Adrenal gland (tissue), 12 donors: ENCODE data around the gene DHRS2. TPM values are rescaled to one million over a fixed set of nuclear protein-coding genes. Genes with fewer than 3 reads are reported as not detected.
A peak's percentile ranks its signal among the peaks of the same experiment; 100 is the strongest.

Source experiments
- DNase-seq, 7 donors: peaks; one replicate each; pipeline ENCODE4 v3.0.0-alpha.2; 2019 to 2020
- H3K27ac ChIP-seq, 5 donors: fragments of 200-600 bp; sonication (generic) in 4 of 5; 1 replicate in 3 of 5; 2 replicates in 2 of 5; pipeline versions ENCODE4 v1.5.1 to v1.8.0; 2016 to 2020; ENCODE audit warnings: mild to moderate bottlenecking in 1 of 5
- H3K27me3 ChIP-seq: fragments of 200-600 bp; 2 replicates; pipeline ENCODE4 v1.8.0; 2021
- H3K36me3 ChIP-seq, 2 donors: fragments of 200-600 bp; replicated peaks in 1 of 2; 1 replicate in 1 of 2; 2 replicates in 1 of 2; pipeline versions ENCODE4 v1.5.1 to v1.8.0; 2018 to 2022
- H3K4me1 ChIP-seq, 2 donors: fragments of 200-600 bp; replicated peaks in 1 of 2; 1 replicate in 1 of 2; 2 replicates in 1 of 2; pipeline versions ENCODE4 v1.5.1 to v1.8.0; 2018 to 2021
- H3K4me3 ChIP-seq, 4 donors: fragments of 200-600 bp; sonication (generic) in 3 of 4; one replicate each; pipeline ENCODE4 v1.5.1; 2016 to 2018
- H3K9me3 ChIP-seq, 3 donors: fragments of 200-600 bp; sonication (generic) in 1 of 3; replicated peaks in 1 of 3; 1 replicate in 2 of 3; 2 replicates in 1 of 3; pipeline versions ENCODE4 v1.5.1 to v1.8.0; 2016 to 2021
- POLR2A ChIP-seq, 2 donors: fragments of 450-650 bp; IDR thresholded peaks; one replicate each; pipeline ENCODE4 v1.6.1; 2017; ENCODE audit warnings: antibody characterized with exemption in 2 of 2, mild to moderate bottlenecking in 2 of 2, moderate library complexity in 1 of 2
- WGBS, 4 donors: extraction: QIAGEN DNeasy Blood & Tissue Kit in 2 of 4; methylation state at CpG; one replicate each; pipeline versions ENCODE4 v1.1.5 to v1.1.7; 2013 to 2017; 5-methylcytosine and 5-hydroxymethylcytosine counted together
- intact Hi-C, 2 donors: fragments of 100-400 bp; cut with DNase I; formaldehyde crosslinking; loops; one replicate each; pipeline versions ENCODE4 v1.14.1 to v1.15.0; 2022 to 2023
- polyA plus RNA-seq, 3 donors: library from polyadenylated mRNA; stranded (reverse); fragments of 200-250 nt in 2 of 3; fragments of 350-450 nt in 1 of 3; fragmentation: Illumina TruSeq in 1 of 3; extraction: RNeasy Lipid Tissue Mini Kit (QIAGEN cat#74804) in 1 of 3; gene quantifications; one replicate each; pipeline ENCODE4 v1.2.3, GENCODE V29; 2013 to 2014
- total RNA-seq, 9 donors: library from RNA; depleted of rRNA in 4 of 9; stranded (reverse); fragments of >200 nt in 4 of 9; fragments of 120-200 nt in 1 of 9; fragmentation: NEBNext Ultra II Directional in 1 of 9; extraction: Animal tissue kit (Norgen Biotek cat#: 25700) in 1 of 9; gene quantifications; one replicate each; pipeline versions ENCODE4 v1.1.0 to v1.2.4, GENCODE V29; 2013 to 2023
- TF ChIP-seq, protein P1 (sequence below), 6 experiments: fragments of 450-650 bp in 4 of 6; fragments of 200-600 bp in 2 of 6; sonication (generic) in 1 of 6; IDR thresholded peaks; 1 replicate in 5 of 6; 2 replicates in 1 of 6; pipeline versions ENCODE4 v1.5.1 to v1.8.0; 2016 to 2021; ENCODE audit warnings: antibody characterized with exemption in 6 of 6, mild to moderate bottlenecking in 2 of 6, moderate library complexity in 1 of 6
- donor health status: healthy with polysubstance abuse.
- donor health status: Bipolar disorder and iron deficiency.
- donor health status: DM: yes; HTN: yes; CAD: no.
- donor health status: DM: no; HTN: no; CAD: no.
- donor health status: DM: no; HTN: no; CAD: no.
- donor health status: DM: yes; HTN: yes; CAD: no.

The DHRS2 gene
- total and polyA plus RNA-seq, 12 donors, result 0.86 to 4.9 (median 2.5) TPM; not detected in 4

DNA sequence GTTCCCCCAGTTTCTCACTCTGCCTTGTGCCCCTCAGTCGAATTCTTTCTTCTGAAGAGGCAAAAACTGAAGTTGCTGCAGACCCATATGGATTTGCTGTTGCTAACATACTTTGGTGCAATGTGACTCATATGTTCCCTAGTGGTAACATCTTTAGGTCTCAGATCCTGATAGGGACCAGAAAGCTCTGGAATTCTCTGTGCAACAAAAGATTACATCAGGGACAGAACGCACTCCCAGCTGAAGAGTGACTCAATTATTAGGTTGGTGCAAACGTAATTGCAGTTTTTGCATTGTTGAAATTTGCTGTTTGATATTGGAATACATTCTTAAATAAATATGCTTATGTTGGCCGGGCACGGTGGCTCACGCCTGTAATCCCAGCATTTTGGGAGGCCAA lies 8.2 kb upstream of the DHRS2 start:
- WGBS, 4 donors, result 79 to 86% (median 84%) methylated on average over 6 of the region's 6 CpGs
- no peaks in the 10 kb centered on the region for H3K27me3 ChIP-seq
- intact Hi-C loops, result no loop called here
- no peak for TF ChIP-seq POLR2A (IDR thresholded peaks at IDR 0.05)
- TF ChIP-seq, protein P1, sequence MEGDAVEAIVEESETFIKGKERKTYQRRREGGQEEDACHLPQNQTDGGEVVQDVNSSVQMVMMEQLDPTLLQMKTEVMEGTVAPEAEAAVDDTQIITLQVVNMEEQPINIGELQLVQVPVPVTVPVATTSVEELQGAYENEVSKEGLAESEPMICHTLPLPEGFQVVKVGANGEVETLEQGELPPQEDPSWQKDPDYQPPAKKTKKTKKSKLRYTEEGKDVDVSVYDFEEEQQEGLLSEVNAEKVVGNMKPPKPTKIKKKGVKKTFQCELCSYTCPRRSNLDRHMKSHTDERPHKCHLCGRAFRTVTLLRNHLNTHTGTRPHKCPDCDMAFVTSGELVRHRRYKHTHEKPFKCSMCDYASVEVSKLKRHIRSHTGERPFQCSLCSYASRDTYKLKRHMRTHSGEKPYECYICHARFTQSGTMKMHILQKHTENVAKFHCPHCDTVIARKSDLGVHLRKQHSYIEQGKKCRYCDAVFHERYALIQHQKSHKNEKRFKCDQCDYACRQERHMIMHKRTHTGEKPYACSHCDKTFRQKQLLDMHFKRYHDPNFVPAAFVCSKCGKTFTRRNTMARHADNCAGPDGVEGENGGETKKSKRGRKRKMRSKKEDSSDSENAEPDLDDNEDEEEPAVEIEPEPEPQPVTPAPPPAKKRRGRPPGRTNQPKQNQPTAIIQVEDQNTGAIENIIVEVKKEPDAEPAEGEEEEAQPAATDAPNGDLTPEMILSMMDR (IDR thresholded peaks at IDR 0.05), result no peak
- no peaks in the 10 kb centered on the region for H3K36me3 ChIP-seq
- H3K4me3 ChIP-seq, result no peak overlapping the region
- peaks cover 0 to 9% of the 10 kb centered on the region in 2 donors for H3K4me1 ChIP-seq
- no peak for DNase-seq
- no peak overlapping the region for H3K27ac ChIP-seq
- H3K9me3 ChIP-seq, result no peaks in the 10 kb centered on the region

DNA sequence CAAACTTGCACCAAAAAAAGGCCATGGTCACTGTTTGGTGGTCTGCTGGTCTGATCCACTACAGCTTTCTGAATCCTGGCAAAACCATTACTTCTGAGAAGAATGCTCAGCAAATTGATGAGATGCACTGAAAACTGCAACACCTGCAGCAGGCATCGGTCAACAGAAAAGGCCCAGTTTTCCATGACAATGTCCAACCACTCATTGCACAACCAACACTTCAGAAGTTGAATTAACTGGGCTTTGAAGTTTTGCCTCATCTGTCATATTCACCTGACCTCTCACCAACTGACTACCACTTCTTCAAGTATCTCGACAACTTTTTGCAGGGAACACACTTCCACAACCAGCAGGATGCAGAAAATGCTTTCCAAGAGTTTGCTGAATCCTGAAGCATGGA lies 7.0 kb upstream of the DHRS2 start:
- Histone ChIP-seq H3K4me3 (no peak overlapping the region), H3K27ac (no peak overlapping the region), H3K36me3 (no peaks in the 10 kb centered on the region), H3K27me3 (no peaks in the 10 kb centered on the region), H3K9me3 (no peaks in the 10 kb centered on the region), H3K4me1 (peaks cover 0 to 9% of the 10 kb centered on the region in 2 donors)
- TF ChIP-seq, protein P1 (IDR thresholded peaks at IDR 0.05), result no peak
- TF ChIP-seq POLR2A (IDR thresholded peaks at IDR 0.05), result no peak
- intact Hi-C loops, result no loop called here
- WGBS, 4 donors, result 36 to 50% (median 39%) methylated on average over 2 of the region's 2 CpGs
- no peak for DNase-seq

DNA sequence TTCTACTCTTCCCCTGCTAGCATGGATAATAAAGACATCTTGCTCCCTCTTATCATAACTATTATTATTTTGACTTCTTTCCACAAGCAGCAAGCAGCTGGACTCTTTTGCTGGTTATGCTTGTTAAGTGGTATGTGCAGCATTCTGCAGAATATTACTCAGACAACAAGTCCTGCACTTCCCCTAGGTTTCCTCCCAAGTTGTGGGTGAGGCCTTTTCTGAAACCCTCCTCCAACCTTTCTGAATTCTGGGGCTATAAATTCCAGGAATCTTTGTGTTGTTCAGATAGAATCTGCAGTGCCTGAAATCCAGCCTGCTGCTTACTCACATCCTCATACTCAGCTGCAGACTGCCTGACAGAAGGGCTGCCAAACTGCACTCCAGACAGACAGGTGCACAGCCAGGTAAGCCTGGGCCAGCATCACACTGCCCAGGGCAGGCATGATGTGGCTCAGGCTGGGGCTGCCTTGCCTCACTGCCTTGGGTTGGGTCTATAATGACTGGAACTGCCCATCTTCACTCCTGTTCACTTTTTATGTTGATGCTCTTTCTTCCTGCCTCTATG lies 6.2 kb upstream of the DHRS2 start:
- peak in 1 of 7 donors; percentile 39 for DNase-seq
- Histone ChIP-seq H3K4me1 (peaks cover 0 to 9% of the 10 kb centered on the region in 2 donors), H3K36me3 (no peaks in the 10 kb centered on the region), H3K9me3 (no peaks in the 10 kb centered on the region), H3K27ac (no peak overlapping the region), H3K4me3 (no peak overlapping the region), H3K27me3 (no peaks in the 10 kb centered on the region)
- TF ChIP-seq, protein P1 (IDR thresholded peaks at IDR 0.05), result no peak
- no peak for TF ChIP-seq POLR2A (IDR thresholded peaks at IDR 0.05)
- intact Hi-C loops, result loop anchor here (5.0 kb wide), 2 partner anchors 282 to 297 kb away; no protein-coding TSS in a partner anchor

DNA sequence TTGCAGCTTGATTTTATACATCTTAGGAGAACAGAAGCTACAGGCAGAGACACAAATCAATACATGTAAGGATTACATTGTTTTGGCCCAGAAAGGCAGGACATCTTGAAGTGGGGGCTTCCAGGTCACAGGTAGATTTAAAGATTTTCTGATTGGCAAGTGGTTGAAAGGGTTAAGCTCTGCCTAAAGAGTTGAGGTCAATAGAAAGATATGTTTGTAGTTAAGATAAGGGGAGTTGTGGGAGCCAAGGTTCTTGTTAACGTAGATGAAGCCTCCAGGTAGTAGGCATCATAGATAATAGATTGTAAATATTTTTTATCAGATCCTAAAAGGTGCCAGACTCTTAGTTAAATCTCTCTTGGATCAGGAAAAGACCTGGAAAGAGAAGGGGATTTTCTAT lies 5.5 kb upstream of the DHRS2 start:
- intact Hi-C loops, result loop anchor here (5.0 kb wide), 2 partner anchors 282 to 297 kb away; no protein-coding TSS in a partner anchor
- H3K36me3 ChIP-seq, result no peaks in the 10 kb centered on the region
- no peak for DNase-seq
- no peak overlapping the region for H3K4me3 ChIP-seq
- H3K27ac ChIP-seq, result no peak overlapping the region
- no peaks in the 10 kb centered on the region for H3K27me3 ChIP-seq
- no peaks in the 10 kb centered on the region for H3K9me3 ChIP-seq
- TF ChIP-seq POLR2A (IDR thresholded peaks at IDR 0.05), result no peak
- TF ChIP-seq, protein P1 (IDR thresholded peaks at IDR 0.05), result no peak
- WGBS, 4 donors, result 47 to 59% (median 53%) methylated on average over 1 of the region's 1 CpG
- H3K4me1 ChIP-seq, result peaks cover 0 to 9% of the 10 kb centered on the region in 2 donors
